Measurements from ENCODE around the gene TTC29.

TTC29 gene

DNA sequence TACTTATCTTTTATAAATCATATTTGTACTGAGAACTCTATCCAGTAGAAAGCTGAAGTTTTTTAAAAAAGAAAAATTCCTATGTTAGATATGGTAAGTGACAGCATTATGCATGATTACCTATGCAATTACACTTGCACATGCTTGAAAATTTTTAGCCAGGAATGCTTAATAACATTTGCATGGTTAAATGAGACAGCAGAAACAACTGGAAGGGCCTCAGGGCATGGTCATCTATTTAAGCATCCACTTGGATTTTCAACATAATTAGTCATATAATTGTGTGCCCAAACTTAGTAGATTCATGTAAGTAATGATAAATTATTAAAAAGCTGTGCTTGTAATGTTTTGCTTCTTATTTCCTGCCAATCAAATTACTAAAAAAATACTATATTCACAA lies 151.9 kb downstream of the TTC29 start:
- no peak overlapping the region for H3K27ac ChIP-seq (ENCODE audit: extremely low read depth, low read depth, low read length)
- CTCF ChIA-PET, result no interaction called here
- POLR2A ChIA-PET, result no interaction called here
- H3K4me1 ChIP-seq (ENCODE audit: control insufficient read depth, insufficient read depth, low read length), result no peaks in the 10 kb centered on the region
- no peaks in the 10 kb centered on the region for H3K36me3 ChIP-seq (ENCODE audit: control insufficient read depth in 2 of 2, insufficient read depth in 1 of 2, low read length in 2 of 2)
- TF ChIP-seq ZNF670 (tag by site-specific recombination; IDR thresholded peaks at IDR 0.05; ENCODE audit: low read depth) (no peak), ZBTB48 (tag by site-specific recombination; IDR thresholded peaks at IDR 0.05) (no peak), ZXDB (tag by site-specific recombination; IDR thresholded peaks at IDR 0.05) (no peak)
- TF ChIP-seq, protein P1, sequence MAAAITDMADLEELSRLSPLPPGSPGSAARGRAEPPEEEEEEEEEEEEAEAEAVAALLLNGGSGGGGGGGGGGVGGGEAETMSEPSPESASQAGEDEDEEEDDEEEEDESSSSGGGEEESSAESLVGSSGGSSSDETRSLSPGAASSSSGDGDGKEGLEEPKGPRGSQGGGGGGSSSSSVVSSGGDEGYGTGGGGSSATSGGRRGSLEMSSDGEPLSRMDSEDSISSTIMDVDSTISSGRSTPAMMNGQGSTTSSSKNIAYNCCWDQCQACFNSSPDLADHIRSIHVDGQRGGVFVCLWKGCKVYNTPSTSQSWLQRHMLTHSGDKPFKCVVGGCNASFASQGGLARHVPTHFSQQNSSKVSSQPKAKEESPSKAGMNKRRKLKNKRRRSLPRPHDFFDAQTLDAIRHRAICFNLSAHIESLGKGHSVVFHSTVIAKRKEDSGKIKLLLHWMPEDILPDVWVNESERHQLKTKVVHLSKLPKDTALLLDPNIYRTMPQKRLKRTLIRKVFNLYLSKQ (tag by site-specific recombination; IDR thresholded peaks at IDR 0.05; ENCODE audit: borderline replicate concordance), result no peak
- H3K9me3 ChIP-seq (ENCODE audit: control insufficient read depth, insufficient read depth, low read depth, low read length), result no peaks in the 10 kb centered on the region
- no peak overlapping the region for H3K4me3 ChIP-seq (ENCODE audit: low read depth, low read length)

DNA sequence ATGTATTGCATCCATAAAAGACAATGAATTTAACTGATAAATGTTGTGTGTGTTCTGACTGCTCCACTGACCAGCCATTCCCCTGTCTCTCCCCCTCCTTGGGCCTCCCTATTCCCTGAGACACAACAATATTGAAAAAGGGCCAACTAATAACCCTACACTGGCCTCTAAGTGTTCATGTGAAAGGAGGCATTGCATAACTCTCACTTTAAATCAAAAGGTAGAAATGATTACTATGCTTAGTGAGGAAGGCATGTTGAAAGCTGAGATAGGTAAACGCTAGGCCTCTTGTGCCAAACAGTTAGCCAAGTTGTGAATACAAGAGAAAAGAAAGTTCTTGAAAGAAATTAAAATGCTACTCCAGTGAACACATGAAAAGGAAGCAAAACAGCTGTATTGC lies 154.2 kb downstream of the TTC29 start:
- ChIA-PET POLR2A (no interaction called here), CTCF (no interaction called here)
- Histone ChIP-seq H3K4me1 (ENCODE audit: control insufficient read depth, insufficient read depth, low read length) (no peaks in the 10 kb centered on the region), H3K9me3 (ENCODE audit: control insufficient read depth, insufficient read depth, low read depth, low read length) (no peaks in the 10 kb centered on the region), H3K27ac (ENCODE audit: extremely low read depth, low read depth, low read length) (no peak overlapping the region), H3K4me3 (ENCODE audit: low read depth, low read length) (no peak overlapping the region), H3K36me3 (ENCODE audit: control insufficient read depth in 2 of 2, insufficient read depth in 1 of 2, low read length in 2 of 2) (no peaks in the 10 kb centered on the region)
- TF ChIP-seq ZNF24 (tag by site-specific recombination; IDR thresholded peaks at IDR 0.05) (no peak), YY2 (tag by site-specific recombination; IDR thresholded peaks at IDR 0.05) (no peak), ZEB2 (tag by site-specific recombination; IDR thresholded peaks at IDR 0.05) (no peak), ZNF423 (tag by site-specific recombination; IDR thresholded peaks at IDR 0.05) (no peak), ZNF157 (tag by site-specific recombination; IDR thresholded peaks at IDR 0.05) (no peak), ZNF560 (tag by site-specific recombination; IDR thresholded peaks at IDR 0.05; ENCODE audit: borderline replicate concordance) (no peak), EGR2 (tag by site-specific recombination; IDR thresholded peaks at IDR 0.05; ENCODE audit: low read depth) (no peak), ZNF174 (tag by site-specific recombination; IDR thresholded peaks at IDR 0.05) (no peak), ZNF354C (tag by site-specific recombination; IDR thresholded peaks at IDR 0.05; ENCODE audit: borderline replicate concordance, low read depth) (no peak), ZNF184 (tag by site-specific recombination; IDR thresholded peaks at IDR 0.05) (no peak), ZNF658 (tag by site-specific recombination; IDR thresholded peaks at IDR 0.05) (no peak), ZNF501 (tag by site-specific recombination; IDR thresholded peaks at IDR 0.05) (no peak), ZNF114 (tag by site-specific recombination; IDR thresholded peaks at IDR 0.05) (no peak), ZNF677 (tag by site-specific recombination; IDR thresholded peaks at IDR 0.05) (no peak), ZNF121 (tag by site-specific recombination; IDR thresholded peaks at IDR 0.05) (no peak)
- TF ChIP-seq, protein P1 (tag by site-specific recombination; IDR thresholded peaks at IDR 0.05; ENCODE audit: borderline replicate concordance), result no peak
- TF ChIP-seq, protein P2, sequence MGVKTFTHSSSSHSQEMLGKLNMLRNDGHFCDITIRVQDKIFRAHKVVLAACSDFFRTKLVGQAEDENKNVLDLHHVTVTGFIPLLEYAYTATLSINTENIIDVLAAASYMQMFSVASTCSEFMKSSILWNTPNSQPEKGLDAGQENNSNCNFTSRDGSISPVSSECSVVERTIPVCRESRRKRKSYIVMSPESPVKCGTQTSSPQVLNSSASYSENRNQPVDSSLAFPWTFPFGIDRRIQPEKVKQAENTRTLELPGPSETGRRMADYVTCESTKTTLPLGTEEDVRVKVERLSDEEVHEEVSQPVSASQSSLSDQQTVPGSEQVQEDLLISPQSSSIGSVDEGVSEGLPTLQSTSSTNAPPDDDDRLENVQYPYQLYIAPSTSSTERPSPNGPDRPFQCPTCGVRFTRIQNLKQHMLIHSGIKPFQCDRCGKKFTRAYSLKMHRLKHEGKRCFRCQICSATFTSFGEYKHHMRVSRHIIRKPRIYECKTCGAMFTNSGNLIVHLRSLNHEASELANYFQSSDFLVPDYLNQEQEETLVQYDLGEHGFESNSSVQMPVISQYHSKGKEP (tag by site-specific recombination; IDR thresholded peaks at IDR 0.05), result no peak
- TF ChIP-seq, protein P3, sequence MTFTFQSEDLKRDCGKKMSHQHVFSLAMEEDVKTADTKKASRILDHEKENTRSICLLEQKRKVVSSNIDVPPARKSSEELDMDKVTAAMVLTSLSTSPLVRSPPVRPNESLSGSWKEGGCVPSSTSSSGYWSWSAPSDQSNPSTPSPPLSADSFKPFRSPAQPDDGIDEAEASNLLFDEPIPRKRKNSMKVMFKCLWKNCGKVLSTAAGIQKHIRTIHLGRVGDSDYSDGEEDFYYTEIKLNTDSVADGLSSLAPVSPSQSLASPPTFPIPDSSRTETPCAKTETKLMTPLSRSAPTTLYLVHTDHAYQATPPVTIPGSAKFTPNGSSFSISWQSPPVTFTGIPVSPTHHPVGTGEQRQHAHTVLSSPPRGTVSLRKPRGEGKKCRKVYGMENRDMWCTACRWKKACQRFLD (tag by site-specific recombination; IDR thresholded peaks at IDR 0.05), result no peak

All from HEK293 (cell line).